Kidney epithelial cell (primary cell): Measurements from ENCODE around the gene ST6GALNAC5. TPM values are rescaled to one million over a fixed set of nuclear protein-coding genes. Genes with fewer than 3 reads are reported as not detected.

Experiments
- DNase-seq: peaks from one replicate; pipeline ENCODE4 v3.0.0-alpha.2; 2010; ENCODE audit warnings: low read depth
- H3K27me3 ChIP-seq: 2 replicates; pipeline ENCODE4 v1.6.0; 2011; ENCODE audit warnings: low read length; ENCODE audit not compliant: control insufficient read depth, insufficient read depth
- H3K36me3 ChIP-seq: 2 replicates; pipeline ENCODE4 v1.5.1; 2011; ENCODE audit warnings: low read length; ENCODE audit not compliant: control insufficient read depth, insufficient read depth
- H3K4me3 ChIP-seq: 2 replicates; pipeline ENCODE4 v1.5.1; 2011; ENCODE audit warnings: low read depth, mild to moderate bottlenecking, control low read depth, low read length
- CTCF ChIP-seq: IDR thresholded peaks from 2 replicates; pipeline ENCODE4 v1.5.1; 2011; ENCODE audit warnings: mild to moderate bottlenecking, moderate library complexity, low read length, control low read depth, inconsistent platforms; ENCODE audit not compliant: insufficient read depth, poor library complexity, severe bottlenecking
- total RNA-seq: library from RNA; depleted of rRNA; stranded (reverse); fragments of >200 nt; gene quantifications from 2 replicates; pipeline ENCODE4 v1.2.3, GENCODE V29; 2015

ST6GALNAC5 gene
- total RNA-seq, 1 donor from 2014 or later: 9.4 TPM

GRCh38 chr1:76830373-76830772 lies 36.9 kb upstream of the ST6GALNAC5 start:
- no peaks in the 10 kb centered on the region for H3K27me3 ChIP-seq
- no peaks in the 10 kb centered on the region for H3K36me3 ChIP-seq
- no peak overlapping the region for H3K4me3 ChIP-seq
- DNase-seq: no peak
- no peak for TF ChIP-seq CTCF

- no peaks in the 10 kb centered on the region for H3K27me3 ChIP-seq
- no peak for TF ChIP-seq CTCF
- no peaks in the 10 kb centered on the region for H3K36me3 ChIP-seq
- H3K4me3 ChIP-seq: no peak overlapping the region
- DNase-seq: no peak
Measured at GRCh38 chr1:76832521-76832920, 34.8 kb upstream of the ST6GALNAC5 start.

- H3K4me3 ChIP-seq: no peak overlapping the region
- no peak for DNase-seq
- no peak for TF ChIP-seq CTCF
- H3K36me3 ChIP-seq: no peaks in the 10 kb centered on the region
- H3K27me3 ChIP-seq: no peaks in the 10 kb centered on the region
Measured at GRCh38 chr1:76833151-76833550, 34.1 kb upstream of the ST6GALNAC5 start.

- H3K27me3 ChIP-seq: no peaks in the 10 kb centered on the region
- H3K36me3 ChIP-seq: no peaks in the 10 kb centered on the region
- TF ChIP-seq CTCF: no peak
- no peak overlapping the region for H3K4me3 ChIP-seq
- no peak for DNase-seq
Measured at GRCh38 chr1:76833856-76834255, 33.4 kb upstream of the ST6GALNAC5 start.

DNA sequence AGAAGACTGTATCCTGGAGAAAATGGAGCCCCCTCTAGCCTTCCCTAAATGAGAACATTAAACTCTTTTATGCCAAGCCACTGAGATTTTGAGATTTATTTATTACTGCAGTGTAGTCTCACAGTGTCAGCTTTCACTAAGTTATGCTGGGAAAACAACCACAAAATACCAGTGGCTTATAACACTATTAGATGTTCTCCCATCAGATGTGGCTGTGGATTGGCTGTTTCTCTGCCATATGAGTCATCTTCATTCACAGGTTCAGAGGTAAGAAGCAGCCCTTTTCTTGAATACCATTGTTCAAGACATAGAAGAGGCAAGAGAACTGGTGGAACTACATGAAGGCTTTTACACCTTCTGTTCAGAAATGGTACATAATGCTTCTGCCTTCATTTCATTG lies 32.1 kb upstream of the ST6GALNAC5 start:
- no peak for TF ChIP-seq CTCF
- H3K36me3 ChIP-seq: no peaks in the 10 kb centered on the region
- DNase-seq: peak; percentile 28
- no peak overlapping the region for H3K4me3 ChIP-seq
- no peaks in the 10 kb centered on the region for H3K27me3 ChIP-seq

DNA sequence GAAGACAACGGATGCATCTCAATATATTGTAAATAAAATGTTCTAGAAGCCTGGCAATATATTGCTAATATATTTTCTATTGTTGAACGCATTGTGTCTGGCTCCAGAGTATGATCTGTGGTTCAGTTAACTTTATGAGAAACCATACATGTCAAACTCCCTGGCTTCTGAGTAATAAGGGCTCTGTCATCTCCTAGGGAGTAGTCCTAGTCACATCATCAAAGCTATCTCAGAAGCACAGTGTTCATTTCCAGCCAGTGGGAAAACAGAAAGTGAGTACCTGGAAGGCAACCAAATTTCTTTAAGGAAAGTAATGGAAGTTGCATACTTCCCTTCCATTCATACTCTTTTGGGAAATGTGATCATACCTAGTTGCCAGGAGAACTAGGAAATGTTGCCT lies 27.0 kb upstream of the ST6GALNAC5 start:
- TF ChIP-seq CTCF: no peak
- Histone ChIP-seq H3K4me3 (no peak overlapping the region), H3K36me3 (no peaks in the 10 kb centered on the region), H3K27me3 (no peaks in the 10 kb centered on the region)
- no peak for DNase-seq
